GM21390 (cell line): ENCODE data around the gene C4A.
"Not testable (repeated sequence)": the region's sequence is repeated elsewhere in the genome, so short reads cannot be mapped to it uniquely, and the experiment has no call there.

Source experiments
- ATAC-seq: cut with Tn5 transposase; IDR thresholded peaks from one replicate; pipeline ENCODE4 v1.9.1; 2021; ENCODE audit not compliant: unreplicated experiment

The C4A gene

GRCh38 chr6:31981744-31982143 is at the start of gene C4A:
Gene C4A, plus strand, starts transcription at chr6:31982057. Its CDS starts 51 bp downstream, at chr6:31982108.
- not testable (repeated sequence) for ATAC-seq

DNA sequence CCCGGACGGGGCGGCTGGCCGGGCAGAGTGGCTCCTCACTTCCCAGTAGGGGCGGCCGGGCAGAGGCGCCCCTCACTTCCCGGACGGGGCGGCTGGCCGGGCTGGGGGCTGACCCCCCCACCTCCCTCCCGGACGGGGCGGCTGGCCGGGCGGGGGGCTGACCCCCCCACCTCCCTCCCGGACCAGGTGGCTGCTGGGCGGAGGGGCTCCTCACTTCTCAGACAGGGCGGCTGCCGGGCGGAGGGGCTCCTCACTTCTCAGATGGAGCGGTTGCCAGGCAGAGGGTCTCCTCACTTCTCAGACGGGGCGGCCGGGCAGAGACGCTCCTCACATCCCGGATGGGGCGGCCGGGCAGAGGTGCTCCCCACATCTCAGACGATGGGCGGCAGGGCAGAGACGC is 49.7 kb upstream of the C4A start:
- not testable (repeated sequence) for ATAC-seq

DNA sequence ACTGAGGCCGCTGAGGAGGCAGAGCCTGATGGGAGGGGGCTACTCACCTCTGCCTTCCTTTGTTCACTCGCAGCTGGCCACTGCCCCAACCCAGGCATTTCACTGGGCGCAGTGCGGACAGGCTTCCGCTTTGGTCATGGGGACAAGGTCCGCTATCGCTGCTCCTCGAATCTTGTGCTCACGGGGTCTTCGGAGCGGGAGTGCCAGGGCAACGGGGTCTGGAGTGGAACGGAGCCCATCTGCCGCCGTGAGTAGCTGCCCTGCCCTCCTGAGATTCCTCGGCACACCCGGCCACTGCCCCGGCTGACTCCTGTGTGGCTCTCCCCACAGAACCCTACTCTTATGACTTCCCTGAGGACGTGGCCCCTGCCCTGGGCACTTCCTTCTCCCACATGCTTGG is 48.3 kb upstream of the C4A start:
- no peak for ATAC-seq

- no peak for ATAC-seq
Observed at GRCh38 chr6:31935021-31935420, 46.8 kb upstream of the C4A start.

- no peak for ATAC-seq
Observed at GRCh38 chr6:31935823-31936222, 46.0 kb upstream of the C4A start.

GRCh38 chr6:31940256-31940664 is 41.6 kb upstream of the C4A start:
- no peak for ATAC-seq

DNA sequence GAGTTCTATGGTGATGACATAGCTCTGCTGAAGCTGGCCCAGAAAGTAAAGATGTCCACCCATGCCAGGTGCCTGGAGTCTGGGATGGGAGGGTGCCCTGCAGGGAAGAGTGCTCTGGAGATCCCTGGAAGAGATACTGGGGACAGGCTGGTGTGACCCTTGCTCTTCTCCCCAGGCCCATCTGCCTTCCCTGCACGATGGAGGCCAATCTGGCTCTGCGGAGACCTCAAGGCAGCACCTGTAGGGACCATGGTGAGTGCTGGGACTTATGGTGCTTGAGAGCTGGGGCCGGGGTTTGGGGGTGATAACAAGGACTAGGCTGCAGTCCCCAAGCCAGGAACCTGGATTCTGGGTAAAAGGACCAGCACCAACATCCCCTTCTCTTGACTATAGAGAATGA is 38.1 kb upstream of the C4A start:
- no peak for ATAC-seq

GRCh38 chr6:31945154-31945506 is 36.7 kb upstream of the C4A start:
- no peak for ATAC-seq

GRCh38 chr6:31945507-31946369 is 36.1 kb upstream of the C4A start, which contains the start of gene CFB:
Gene CFB, plus strand, starts transcription at chr6:31946095. Its CDS starts 127 bp downstream, at chr6:31946222.
- ATAC-seq, result no peak

GRCh38 chr6:31946370-31946885 is 35.4 kb upstream of the C4A start:
- ATAC-seq, result no peak

DNA sequence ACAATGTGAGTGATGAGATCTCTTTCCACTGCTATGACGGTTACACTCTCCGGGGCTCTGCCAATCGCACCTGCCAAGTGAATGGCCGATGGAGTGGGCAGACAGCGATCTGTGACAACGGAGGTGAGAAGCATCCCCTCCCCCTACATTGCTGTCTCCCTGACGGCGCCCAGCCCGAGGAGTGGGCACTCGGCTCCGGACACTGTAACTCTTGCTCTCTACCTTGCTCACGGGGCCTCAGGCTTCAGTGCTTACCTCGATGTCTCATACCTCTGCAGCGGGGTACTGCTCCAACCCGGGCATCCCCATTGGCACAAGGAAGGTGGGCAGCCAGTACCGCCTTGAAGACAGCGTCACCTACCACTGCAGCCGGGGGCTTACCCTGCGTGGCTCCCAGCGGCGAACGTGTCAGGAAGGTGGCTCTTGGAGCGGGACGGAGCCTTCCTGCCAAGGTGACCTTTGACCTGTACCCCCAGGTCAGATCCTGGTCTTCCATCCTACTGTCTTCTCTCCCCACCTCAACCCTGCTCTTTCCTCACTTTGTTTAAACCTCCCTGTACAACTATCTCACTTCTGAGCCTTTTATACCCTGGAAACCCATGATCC is 34.7 kb upstream of the C4A start:
- ATAC-seq, result no peak

GRCh38 chr6:31947864-31948263 is 34.0 kb upstream of the C4A start:
- no peak for ATAC-seq

DNA sequence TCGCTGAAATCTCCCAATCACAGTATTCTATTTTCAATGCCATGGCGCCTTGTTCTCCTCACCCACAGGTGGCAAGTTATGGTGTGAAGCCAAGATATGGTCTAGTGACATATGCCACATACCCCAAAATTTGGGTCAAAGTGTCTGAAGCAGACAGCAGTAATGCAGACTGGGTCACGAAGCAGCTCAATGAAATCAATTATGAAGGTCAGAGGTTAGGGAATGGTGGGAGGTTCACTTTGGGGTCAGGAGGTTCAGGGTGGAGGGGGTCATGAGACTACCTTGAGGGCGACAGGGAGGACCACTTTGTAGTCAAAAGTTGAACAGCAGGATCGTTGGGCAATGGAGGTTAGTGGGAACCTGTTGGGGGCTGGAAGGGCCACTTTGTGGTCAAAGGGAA is 33.6 kb upstream of the C4A start:
- ATAC-seq, result no peak

DNA sequence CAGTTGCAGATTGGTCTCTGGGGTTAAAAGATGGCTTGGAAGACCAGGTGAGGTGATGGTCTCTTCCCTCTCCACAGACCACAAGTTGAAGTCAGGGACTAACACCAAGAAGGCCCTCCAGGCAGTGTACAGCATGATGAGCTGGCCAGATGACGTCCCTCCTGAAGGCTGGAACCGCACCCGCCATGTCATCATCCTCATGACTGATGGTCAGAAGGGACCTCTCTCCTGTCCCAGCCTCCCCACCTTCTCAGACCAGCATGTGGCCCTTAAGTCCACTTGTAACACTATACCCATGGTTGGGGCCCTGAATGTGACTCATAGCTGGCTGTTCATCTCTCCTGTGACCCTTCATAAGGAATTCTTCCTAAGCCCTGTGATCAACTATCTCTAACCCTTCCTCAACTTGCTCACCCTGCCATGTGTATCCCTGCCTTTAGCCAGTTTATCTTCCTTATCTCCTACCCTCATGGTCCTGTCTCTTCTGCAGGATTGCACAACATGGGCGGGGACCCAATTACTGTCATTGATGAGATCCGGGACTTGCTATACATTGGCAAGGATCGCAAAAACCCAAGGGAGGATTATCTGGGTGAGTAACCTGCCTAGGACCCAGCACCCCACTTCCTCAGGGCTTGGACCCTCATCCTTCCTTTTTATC is 33.0 kb upstream of the C4A start:
- ATAC-seq, result no peak

GRCh38 chr6:31949926-31950548 is 31.8 kb upstream of the C4A start:
- no peak for ATAC-seq

DNA sequence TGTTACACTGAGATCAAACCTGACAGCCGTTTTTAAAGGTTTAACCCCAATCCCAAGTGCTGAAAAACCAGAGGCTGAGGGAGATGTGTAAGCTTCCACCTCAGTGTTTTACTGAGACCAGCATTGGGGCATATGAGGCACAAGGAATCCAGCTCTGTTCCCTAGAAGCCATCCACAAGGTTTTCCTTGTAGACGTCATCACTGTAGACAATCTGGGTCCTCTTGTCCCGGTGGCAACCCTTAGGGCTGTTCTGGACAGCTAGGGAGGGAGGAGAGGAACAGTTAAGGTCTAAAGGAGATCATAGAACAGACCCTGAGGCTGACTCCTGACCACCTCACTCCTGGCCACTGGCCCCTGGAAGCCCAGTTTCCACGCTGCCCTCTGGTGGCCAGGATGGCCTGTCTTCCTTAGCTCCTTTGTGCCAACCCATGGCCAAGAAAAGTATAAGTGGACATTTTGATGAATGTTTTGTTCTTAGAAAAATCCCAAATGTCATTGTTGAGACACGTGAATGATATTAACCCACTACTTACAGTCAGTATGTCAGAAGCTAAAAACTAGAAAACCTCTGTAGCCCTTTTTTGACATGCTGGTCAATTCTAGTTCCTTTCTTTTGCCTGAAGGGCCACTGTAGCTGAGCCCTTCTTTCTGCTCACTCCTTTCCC is 29.6 kb upstream of the C4A start:
- ATAC-seq, result no peak

- no peak for ATAC-seq
Observed at GRCh38 chr6:31952890-31953289, 29.0 kb upstream of the C4A start.

GRCh38 chr6:31954511-31954910 is 27.3 kb upstream of the C4A start:
- no peak for ATAC-seq

- no peak for ATAC-seq
Observed at GRCh38 chr6:31956796-31957195, 25.1 kb upstream of the C4A start.

DNA sequence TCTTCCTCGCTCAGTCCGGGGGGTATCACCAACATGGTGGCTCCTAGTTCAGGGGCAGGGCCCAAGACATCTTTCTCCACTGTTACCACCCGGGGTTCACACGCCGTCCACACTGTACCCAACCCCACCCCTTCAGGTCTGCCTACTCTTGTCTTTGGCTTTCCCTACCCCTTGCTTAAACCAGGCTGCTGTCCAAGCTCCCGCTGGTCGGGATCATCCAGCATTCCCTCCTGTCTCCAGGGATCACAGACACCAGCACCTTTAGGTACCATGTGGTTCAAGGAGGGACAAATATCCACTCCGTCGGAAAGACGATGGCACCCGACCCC is 23.5 kb upstream of the C4A start:
- no peak for ATAC-seq
